T1000 (cell line): ENCODE data around the gene DSE.

Experiments
- DNase-seq: peaks from one replicate; lab custom pipeline; 2025; ENCODE audit warnings: mixed read lengths; lab: John Stamatoyannopoulos, UW

The DSE gene

GRCh38 chr6:116359835-116360234 lies 10.9 kb upstream of the DSE start:
- no peak for DNase-seq

- no peak for DNase-seq
Measured at GRCh38 chr6:116362276-116362675, 8.5 kb upstream of the DSE start.

- no peak for DNase-seq
Measured at GRCh38 chr6:116363759-116364158, 7.0 kb upstream of the DSE start.

- no peak for DNase-seq
Measured at GRCh38 chr6:116364321-116364720, 6.4 kb upstream of the DSE start.

- no peak for DNase-seq
Measured at GRCh38 chr6:116365743-116366142, 5.0 kb upstream of the DSE start.

GRCh38 chr6:116366740-116367275 lies 3.9 kb upstream of the DSE start:
- no peak for DNase-seq

GRCh38 chr6:116369540-116369939 lies 1.2 kb upstream of the DSE start:
- no peak for DNase-seq

- no peak for DNase-seq
Measured at GRCh38 chr6:116369964-116370759, 585 bp upstream of the DSE start.

GRCh38 chr6:116371120-116371917 lies 572 bp downstream of the DSE start:
- DNase-seq, result peak; percentile 79

GRCh38 chr6:116371918-116372209 lies 1.1 kb downstream of the DSE start:
- DNase-seq, result no peak

GRCh38 chr6:116373300-116373699 lies 2.6 kb downstream of the DSE start:
- no peak for DNase-seq

GRCh38 chr6:116373940-116374339 lies 3.2 kb downstream of the DSE start:
- DNase-seq, result no peak

GRCh38 chr6:116374586-116374985 lies 3.8 kb downstream of the DSE start:
- DNase-seq, result no peak

GRCh38 chr6:116375262-116375661 lies 4.5 kb downstream of the DSE start:
- DNase-seq, result no peak

GRCh38 chr6:116376149-116376548 lies 5.4 kb downstream of the DSE start:
- DNase-seq, result no peak

- DNase-seq, result no peak
Measured at GRCh38 chr6:116379764-116380163, 9.0 kb downstream of the DSE start.

- no peak for DNase-seq
Measured at GRCh38 chr6:116380346-116380745, 9.6 kb downstream of the DSE start.

- no peak for DNase-seq
Measured at GRCh38 chr6:116381000-116381399, 10.3 kb downstream of the DSE start.

- no peak for DNase-seq
Measured at GRCh38 chr6:116382587-116382986, 11.8 kb downstream of the DSE start.

GRCh38 chr6:116384727-116385458 lies 14.1 kb downstream of the DSE start:
- no peak for DNase-seq

GRCh38 chr6:116385459-116385802 lies 14.7 kb downstream of the DSE start:
- DNase-seq, result no peak

GRCh38 chr6:116385921-116386320 lies 15.2 kb downstream of the DSE start:
- DNase-seq, result no peak
